B cell (primary cell): ENCODE measurements around the gene RHBDL1.

Source experiments
- EZH2 ChIP-seq: IDR thresholded peaks from 2 replicates; pipeline ENCODE4 v1.6.1; 2012; ENCODE audit warnings: borderline replicate concordance, low read depth, mild to moderate bottlenecking, moderate library complexity, low read length; ENCODE audit not compliant: insufficient read depth, poor library complexity, severe bottlenecking
- TF ChIP-seq, protein P1 (sequence below): fragments of 200-600 bp; IDR thresholded peaks from one replicate; pipeline ENCODE4 v1.8.0; 2022; ENCODE audit warnings: antibody characterized with exemption, mild to moderate bottlenecking

DNA sequence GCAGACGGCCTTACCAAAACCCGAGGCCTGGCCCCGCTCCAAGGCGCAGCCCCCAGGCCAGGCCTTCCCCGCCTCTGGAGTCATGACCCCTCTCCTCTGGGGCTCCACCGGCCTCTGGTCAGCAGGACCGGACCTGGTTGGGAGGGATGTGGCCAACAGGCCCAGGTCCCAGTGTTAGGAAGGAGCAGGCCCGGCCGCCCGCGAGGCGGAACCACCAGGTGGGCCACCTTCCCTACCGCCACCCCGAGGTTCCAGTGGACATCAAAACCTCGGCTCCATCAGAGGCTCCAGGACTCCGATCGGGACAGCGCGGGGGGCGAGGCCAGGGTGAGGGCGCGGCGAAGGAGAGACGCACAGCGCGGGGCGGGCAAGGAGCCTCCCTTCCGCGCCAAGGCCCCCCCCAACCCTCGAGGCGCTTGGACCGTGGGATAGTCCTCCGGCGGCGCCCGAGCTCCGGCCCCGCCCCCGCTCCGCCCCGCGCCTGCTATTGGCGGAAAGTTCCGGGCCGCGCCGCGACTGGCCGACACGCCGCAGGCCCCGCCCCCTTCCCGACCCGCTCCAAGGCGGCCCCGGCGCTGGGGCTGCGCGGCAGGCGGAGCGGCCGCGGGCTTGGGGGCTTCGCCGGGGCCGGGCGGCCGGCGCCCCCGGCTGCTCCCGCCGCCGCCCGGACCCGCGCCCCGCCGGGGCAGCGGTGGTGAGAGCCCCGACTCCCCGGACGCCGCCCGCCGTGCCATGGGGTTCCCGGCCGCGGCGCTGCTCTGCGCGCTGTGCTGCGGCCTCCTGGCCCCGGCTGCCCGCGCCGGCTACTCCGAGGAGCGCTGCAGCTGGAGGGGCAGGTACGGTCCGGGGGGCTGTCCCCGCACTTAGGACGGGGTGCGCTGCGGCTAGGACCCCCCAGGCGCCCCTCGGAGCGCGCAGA, 39.3 kb downstream of the RHBDL1 start, which contains the start of gene METRN:
- TF ChIP-seq, protein P1, sequence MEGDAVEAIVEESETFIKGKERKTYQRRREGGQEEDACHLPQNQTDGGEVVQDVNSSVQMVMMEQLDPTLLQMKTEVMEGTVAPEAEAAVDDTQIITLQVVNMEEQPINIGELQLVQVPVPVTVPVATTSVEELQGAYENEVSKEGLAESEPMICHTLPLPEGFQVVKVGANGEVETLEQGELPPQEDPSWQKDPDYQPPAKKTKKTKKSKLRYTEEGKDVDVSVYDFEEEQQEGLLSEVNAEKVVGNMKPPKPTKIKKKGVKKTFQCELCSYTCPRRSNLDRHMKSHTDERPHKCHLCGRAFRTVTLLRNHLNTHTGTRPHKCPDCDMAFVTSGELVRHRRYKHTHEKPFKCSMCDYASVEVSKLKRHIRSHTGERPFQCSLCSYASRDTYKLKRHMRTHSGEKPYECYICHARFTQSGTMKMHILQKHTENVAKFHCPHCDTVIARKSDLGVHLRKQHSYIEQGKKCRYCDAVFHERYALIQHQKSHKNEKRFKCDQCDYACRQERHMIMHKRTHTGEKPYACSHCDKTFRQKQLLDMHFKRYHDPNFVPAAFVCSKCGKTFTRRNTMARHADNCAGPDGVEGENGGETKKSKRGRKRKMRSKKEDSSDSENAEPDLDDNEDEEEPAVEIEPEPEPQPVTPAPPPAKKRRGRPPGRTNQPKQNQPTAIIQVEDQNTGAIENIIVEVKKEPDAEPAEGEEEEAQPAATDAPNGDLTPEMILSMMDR = no peak
- no peak for TF ChIP-seq EZH2
